Measurements from ENCODE around the gene GSTA3. TPM values are rescaled to one million over a fixed set of nuclear protein-coding genes. Genes with fewer than 3 reads are reported as not detected.
"Not testable (repeated sequence)": the region's sequence is repeated elsewhere in the genome, so short reads cannot be mapped to it uniquely, and the experiment has no call there.

GSTA3 gene
- total RNA-seq, 1 donor from 2014 or later: not detected

GRCh38 chr6:52870335-52871091 lies 39.0 kb downstream of the GSTA3 start:
- DNase-seq (ENCODE audit: extremely low read depth, low read depth, low spot score): not testable (repeated sequence)

GRCh38 chr6:52868899-52869298 lies 40.6 kb downstream of the GSTA3 start:
- not testable (repeated sequence) for DNase-seq (ENCODE audit: extremely low read depth, low read depth, low spot score)

- no peak for DNase-seq (ENCODE audit: extremely low read depth, low read depth, low spot score)
Observed at GRCh38 chr6:52868240-52868639, 41.3 kb downstream of the GSTA3 start.

- DNase-seq (ENCODE audit: extremely low read depth, low read depth, low spot score): not testable (repeated sequence)
Observed at GRCh38 chr6:52861151-52861550, 48.3 kb downstream of the GSTA3 start.

- DNase-seq (ENCODE audit: extremely low read depth, low read depth, low spot score): no peak
Observed at GRCh38 chr6:52858416-52858815, 51.1 kb downstream of the GSTA3 start.

- DNase-seq (ENCODE audit: extremely low read depth, low read depth, low spot score): not testable (repeated sequence)
Observed at GRCh38 chr6:52856137-52856536, 53.4 kb downstream of the GSTA3 start.

GRCh38 chr6:52849137-52849536 lies 60.4 kb downstream of the GSTA3 start:
- no peak for DNase-seq (ENCODE audit: extremely low read depth, low read depth, low spot score)

Other genes with a start within 250 kb of the GSTA3 start
- 26.3 and 30.1 TPM in 2 replicates for gene TMEM14A, start 238.6 kb downstream of the GSTA3 start, total RNA-seq
- gene GSTA2, start 146.2 kb downstream of the GSTA3 start, total RNA-seq: not detected in 2 replicates
- not detected in 2 replicates for gene GSTA1, start 105.9 kb downstream of the GSTA3 start, total RNA-seq
- gene GSTA5, start 68.9 kb downstream of the GSTA3 start, total RNA-seq: not detected in 2 replicates
- gene GSTA4, start 85.6 kb upstream of the GSTA3 start, total RNA-seq: 21.8 and 25.3 TPM in 2 replicates
- gene CILK1, start 152.1 kb upstream of the GSTA3 start, total RNA-seq: 7.6 and 8.1 TPM in 2 replicates
- 21.0 and 28.2 TPM in 2 replicates for gene FBXO9, start 155.7 kb upstream of the GSTA3 start, total RNA-seq
- gene GCM1, start 239.1 kb upstream of the GSTA3 start, total RNA-seq: not detected in 2 replicates

Data from glomerular endothelial cell (primary cell).